Activated T-cell treated with anti-CD3 and anti-CD28 coated beads, Interleukin-2, amount 50 U/mL, for 24 hours (primary cell): ENCODE data around the gene GPC1.

ENCODE experiments used
- DNase-seq: peaks from one replicate; pipeline ENCODE4 v3.0.0-alpha.2; 2020
- H3K27ac Mint-ChIP-seq: 2 replicates; pipeline ENCODE4 v1.8.0; 2020; ENCODE audit warnings: mild to moderate bottlenecking, mixed read lengths
- H3K27me3 Mint-ChIP-seq: 2 replicates; pipeline ENCODE4 v1.8.0; 2020; ENCODE audit warnings: mixed read lengths
- H3K36me3 Mint-ChIP-seq: 2 replicates; pipeline ENCODE4 v1.8.0; 2020; ENCODE audit warnings: low read depth, mixed read lengths
- H3K4me1 Mint-ChIP-seq: 2 replicates; pipeline ENCODE4 v1.8.0; 2020; ENCODE audit warnings: low read depth, mixed read lengths
- H3K4me3 Mint-ChIP-seq: 2 replicates; pipeline ENCODE4 v1.8.0; 2020; ENCODE audit warnings: mild to moderate bottlenecking, moderate library complexity, mixed read lengths
- H3K9me3 Mint-ChIP-seq: 2 replicates; pipeline ENCODE4 v1.8.0; 2020; ENCODE audit warnings: mixed read lengths

Gene GPC1

GRCh38 chr2:240429341-240429871 lies 6.1 kb upstream of the GPC1 start:
- Mint-ChIP-seq H3K27ac (no peak overlapping the region), H3K36me3 (no peaks in the 10 kb centered on the region), H3K4me1 (peaks cover 31% of the 10 kb centered on the region), H3K27me3 (peaks cover 47% of the 10 kb centered on the region), H3K4me3 (no peak overlapping the region), H3K9me3 (peaks cover 2% of the 10 kb centered on the region)
- DNase-seq: peak; percentile 23

GRCh38 chr2:240429872-240430491 lies 5.5 kb upstream of the GPC1 start:
- peaks cover 44% of the 10 kb centered on the region for H3K27me3 Mint-ChIP-seq
- H3K27ac Mint-ChIP-seq: no peak overlapping the region
- DNase-seq: peak; percentile 18
- H3K9me3 Mint-ChIP-seq: peaks cover 2% of the 10 kb centered on the region
- no peaks in the 10 kb centered on the region for H3K36me3 Mint-ChIP-seq
- H3K4me3 Mint-ChIP-seq: no peak overlapping the region
- peaks cover 34% of the 10 kb centered on the region for H3K4me1 Mint-ChIP-seq

- Mint-ChIP-seq H3K27ac (no peak overlapping the region), H3K36me3 (no peaks in the 10 kb centered on the region), H3K9me3 (no peaks in the 10 kb centered on the region), H3K27me3 (peaks cover 39% of the 10 kb centered on the region), H3K4me3 (no peak overlapping the region), H3K4me1 (peaks cover 34% of the 10 kb centered on the region)
- peak; percentile 24 for DNase-seq
Measured at GRCh38 chr2:240430595-240430994, 4.9 kb upstream of the GPC1 start.

- Mint-ChIP-seq H3K4me1 (peaks cover 34% of the 10 kb centered on the region), H3K4me3 (no peak overlapping the region), H3K36me3 (no peaks in the 10 kb centered on the region), H3K27ac (no peak overlapping the region), H3K27me3 (peaks cover 33% of the 10 kb centered on the region), H3K9me3 (no peaks in the 10 kb centered on the region)
- DNase-seq: no peak
Measured at GRCh38 chr2:240431271-240431660, 4.2 kb upstream of the GPC1 start.

DNA sequence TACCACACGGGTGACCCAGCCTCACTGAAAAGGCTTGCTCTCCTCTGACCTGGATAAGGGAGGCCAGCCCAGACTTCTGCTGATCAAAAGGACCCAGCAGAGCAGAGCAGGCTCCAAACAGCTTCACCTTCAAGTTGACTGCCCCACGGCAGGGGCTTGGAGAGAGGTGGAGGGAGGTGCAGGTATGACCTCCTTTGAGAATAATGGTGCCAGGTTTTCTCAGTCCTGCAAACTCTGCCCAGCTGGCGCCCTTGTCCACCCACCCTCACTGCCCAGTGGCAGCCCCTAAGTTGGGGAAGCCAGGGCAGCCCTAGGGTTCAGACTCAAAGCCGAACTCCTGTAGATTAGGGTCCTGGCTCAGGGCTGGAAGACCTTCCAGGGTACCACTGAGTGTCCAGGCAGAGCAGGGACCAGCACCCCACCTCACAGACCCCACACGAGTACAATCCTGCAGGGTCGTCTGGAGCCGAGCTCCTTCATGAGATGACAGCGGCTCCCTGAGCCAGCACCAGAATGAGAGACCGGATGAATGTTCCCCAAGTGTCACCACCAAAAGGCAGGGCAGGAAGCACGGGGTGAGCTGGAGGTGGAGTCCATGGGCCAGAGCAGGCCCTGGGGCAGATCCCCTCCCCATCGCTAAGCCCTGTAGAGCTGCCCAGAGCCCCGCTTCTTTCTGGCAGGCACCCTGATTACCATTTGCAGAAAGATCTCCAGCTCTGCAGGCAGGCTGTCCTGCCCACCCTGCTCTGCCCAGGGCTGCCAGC lies 3.6 kb upstream of the GPC1 start:
- H3K27ac Mint-ChIP-seq: no peak overlapping the region
- peaks cover 32% of the 10 kb centered on the region for H3K27me3 Mint-ChIP-seq
- H3K9me3 Mint-ChIP-seq: no peaks in the 10 kb centered on the region
- no peaks in the 10 kb centered on the region for H3K36me3 Mint-ChIP-seq
- peaks cover 30% of the 10 kb centered on the region for H3K4me1 Mint-ChIP-seq
- DNase-seq: peak; percentile 22
- H3K4me3 Mint-ChIP-seq: no peak overlapping the region

DNA sequence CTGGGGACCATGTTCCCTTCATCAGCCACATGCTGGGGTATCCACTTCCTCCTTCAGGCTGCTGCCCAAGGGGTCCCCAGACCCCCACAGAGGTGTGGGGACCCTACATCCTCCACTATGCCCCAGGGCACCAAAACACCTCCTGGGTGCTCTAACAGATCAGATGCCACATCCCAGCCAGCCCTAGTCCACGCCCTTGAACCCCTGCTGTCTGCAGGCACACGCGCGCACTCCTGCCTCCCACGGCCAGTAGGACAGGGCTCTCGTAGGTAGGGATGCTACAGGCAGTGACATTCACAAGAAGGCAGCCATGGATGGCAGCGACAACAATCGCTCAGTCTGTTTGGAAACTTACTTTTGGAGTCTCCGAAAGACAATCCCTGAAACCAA lies 3.0 kb upstream of the GPC1 start:
- peak; percentile 11 for DNase-seq
- Mint-ChIP-seq H3K36me3 (no peaks in the 10 kb centered on the region), H3K27ac (no peak overlapping the region), H3K4me3 (no peak overlapping the region), H3K4me1 (peaks cover 25% of the 10 kb centered on the region), H3K9me3 (no peaks in the 10 kb centered on the region), H3K27me3 (peaks cover 38% of the 10 kb centered on the region)

GRCh38 chr2:240432820-240433801 lies 2.4 kb upstream of the GPC1 start:
- Mint-ChIP-seq H3K4me3 (no peak overlapping the region), H3K9me3 (no peaks in the 10 kb centered on the region), H3K36me3 (no peaks in the 10 kb centered on the region), H3K27ac (no peak overlapping the region), H3K27me3 (peaks cover 39% of the 10 kb centered on the region), H3K4me1 (peaks cover 22% of the 10 kb centered on the region)
- peak; percentile 29 for DNase-seq

- H3K9me3 Mint-ChIP-seq: no peaks in the 10 kb centered on the region
- DNase-seq: no peak
- H3K27me3 Mint-ChIP-seq: peaks cover 36% of the 10 kb centered on the region
- peak overlapping the region; percentile 44 for H3K27ac Mint-ChIP-seq
- H3K4me1 Mint-ChIP-seq: peaks cover 11% of the 10 kb centered on the region
- no peaks in the 10 kb centered on the region for H3K36me3 Mint-ChIP-seq
- peak overlapping the region; percentile 77 for H3K4me3 Mint-ChIP-seq
Measured at GRCh38 chr2:240433973-240434727, 1.3 kb upstream of the GPC1 start.

DNA sequence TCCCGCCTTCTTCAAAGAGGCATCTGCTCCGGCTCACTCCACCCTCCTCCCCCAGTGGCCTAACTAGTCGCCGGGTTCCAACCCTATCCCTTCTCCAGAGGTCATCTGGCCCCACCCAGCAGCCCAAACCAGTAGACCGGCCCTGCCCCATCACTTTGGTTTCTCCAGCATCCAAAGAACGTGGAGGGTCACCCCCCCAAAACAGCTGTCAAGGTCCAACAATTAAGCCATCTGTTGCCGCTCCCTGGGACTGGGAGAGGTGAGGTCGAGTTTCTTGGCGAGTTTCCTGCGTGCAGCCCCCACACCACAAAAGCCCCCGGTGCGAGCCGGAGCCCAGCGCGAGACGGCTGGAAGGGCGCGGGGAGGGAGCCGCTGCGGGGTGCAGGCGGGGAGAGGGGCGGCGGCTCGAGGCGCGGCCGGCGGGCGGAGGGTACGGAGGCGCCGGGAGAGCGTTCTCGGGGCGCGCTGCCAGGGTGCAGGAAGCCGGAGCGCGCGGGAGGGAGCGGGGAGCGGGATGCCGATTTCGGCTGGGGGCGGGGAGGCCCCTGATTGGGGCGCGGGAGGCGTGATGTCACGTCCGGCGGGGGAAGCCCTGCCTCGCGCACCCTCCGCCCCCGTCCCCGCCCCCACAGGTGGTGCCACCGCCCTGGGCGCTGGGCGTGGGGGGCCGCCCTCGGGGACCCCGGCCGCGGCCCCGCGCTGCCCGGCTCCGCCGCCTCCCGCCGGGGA lies 571 bp upstream of the GPC1 start:
- peak; percentile 90 for DNase-seq
- Mint-ChIP-seq H3K9me3 (no peaks in the 10 kb centered on the region), H3K4me1 (peaks cover 11% of the 10 kb centered on the region), H3K4me3 (peak overlapping the region; percentile 77), H3K27me3 (peaks cover 36% of the 10 kb centered on the region), H3K36me3 (no peaks in the 10 kb centered on the region), H3K27ac (peak overlapping the region; percentile 44)

- Mint-ChIP-seq H3K36me3 (no peaks in the 10 kb centered on the region), H3K9me3 (no peaks in the 10 kb centered on the region), H3K4me1 (peaks cover 11% of the 10 kb centered on the region), H3K27ac (no peak overlapping the region), H3K27me3 (peaks cover 36% of the 10 kb centered on the region), H3K4me3 (peak overlapping the region; percentile 58)
- no peak for DNase-seq
Measured at GRCh38 chr2:240435948-240436682, 652 bp downstream of the GPC1 start.

DNA sequence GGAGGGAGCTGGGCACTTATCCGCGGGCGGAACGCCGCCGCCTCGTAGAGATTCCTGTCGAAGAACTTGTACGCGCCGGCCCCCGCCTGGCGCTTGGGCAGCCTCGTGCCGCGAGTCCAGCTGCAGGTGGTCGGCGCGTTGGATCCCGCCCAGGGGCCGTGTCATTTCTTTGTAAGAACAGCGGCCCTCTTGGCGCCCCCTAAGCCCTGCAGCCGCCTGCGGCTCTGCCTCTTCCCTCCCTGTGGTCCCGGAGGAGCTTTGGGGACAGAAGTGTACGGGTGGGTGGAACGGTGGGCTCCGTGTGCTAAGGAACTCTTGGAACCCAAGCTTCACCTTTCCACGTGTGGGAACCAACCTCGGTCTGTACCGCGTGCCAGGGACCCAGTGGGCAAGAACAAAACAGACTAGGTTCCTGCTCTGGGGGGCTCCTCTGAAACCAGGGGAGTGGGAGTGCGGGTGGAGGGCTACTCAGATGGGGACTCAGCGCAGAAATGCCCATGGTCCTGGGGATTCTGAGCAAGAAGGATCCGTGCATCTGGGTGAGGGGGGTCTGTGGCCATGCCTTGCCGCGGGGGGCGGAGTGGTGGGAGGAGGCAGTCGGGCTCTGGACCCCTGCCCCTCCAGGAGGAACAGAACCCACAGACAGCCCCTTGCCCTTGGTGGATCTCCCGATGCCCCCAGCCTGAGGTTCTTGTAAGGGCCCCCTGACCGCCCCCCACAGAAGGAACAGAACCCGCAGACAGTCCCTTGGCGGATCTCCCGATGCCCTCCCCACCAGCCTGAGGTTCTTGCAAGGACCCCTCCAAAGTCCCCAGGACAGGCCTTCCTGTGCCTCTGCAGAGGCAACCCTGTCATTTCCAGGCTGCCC lies 1.5 kb downstream of the GPC1 start:
- no peak for DNase-seq
- H3K9me3 Mint-ChIP-seq: no peaks in the 10 kb centered on the region
- H3K27me3 Mint-ChIP-seq: peaks cover 34% of the 10 kb centered on the region
- H3K27ac Mint-ChIP-seq: no peak overlapping the region
- H3K4me1 Mint-ChIP-seq: peaks cover 11% of the 10 kb centered on the region
- H3K4me3 Mint-ChIP-seq: peak overlapping the region; percentile 58
- no peaks in the 10 kb centered on the region for H3K36me3 Mint-ChIP-seq

DNA sequence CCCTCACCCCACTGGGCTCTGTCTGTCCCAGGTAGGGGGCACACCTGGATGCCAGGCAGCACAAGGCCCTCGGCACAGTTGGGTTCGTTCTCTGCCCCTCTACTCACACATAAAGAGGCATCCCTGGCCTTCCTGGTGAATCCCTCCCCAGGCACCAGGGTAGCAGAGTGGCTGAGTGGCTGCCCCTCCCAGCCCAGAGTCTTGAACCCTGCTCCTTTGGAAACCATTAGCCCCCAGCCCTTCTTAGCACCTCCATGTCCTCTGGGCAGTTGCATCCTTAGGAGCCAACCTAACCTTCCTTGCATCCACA lies 2.0 kb downstream of the GPC1 start:
- no peaks in the 10 kb centered on the region for H3K36me3 Mint-ChIP-seq
- peaks cover 29% of the 10 kb centered on the region for H3K27me3 Mint-ChIP-seq
- peak overlapping the region; percentile 58 for H3K4me3 Mint-ChIP-seq
- DNase-seq: no peak
- no peak overlapping the region for H3K27ac Mint-ChIP-seq
- H3K9me3 Mint-ChIP-seq: no peaks in the 10 kb centered on the region
- peaks cover 11% of the 10 kb centered on the region for H3K4me1 Mint-ChIP-seq
